ENCODE measurements around the gene MED27.
"Not testable (repeated sequence)": the region's sequence is repeated elsewhere in the genome, so short reads cannot be mapped to it uniquely, and the experiment has no call there.

Gene MED27

DNA sequence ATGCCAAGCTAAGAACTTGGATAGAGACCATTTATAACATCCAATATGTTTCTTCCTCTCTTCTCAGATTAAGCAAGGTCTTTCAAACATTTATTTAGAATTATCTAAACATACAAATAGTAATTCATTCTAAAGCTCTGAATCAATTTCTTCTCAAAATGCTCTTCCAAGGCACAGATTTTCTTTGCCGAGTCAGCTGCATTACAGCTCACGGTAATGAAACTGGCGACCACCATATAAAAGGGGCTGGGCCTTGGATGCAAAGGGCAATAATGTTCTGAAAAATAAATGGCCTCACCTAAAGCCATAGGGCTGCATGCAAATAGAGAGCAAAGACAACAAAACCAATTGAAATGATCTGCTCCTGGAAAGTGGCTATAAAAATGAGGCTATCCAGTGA is 63.8 kb downstream of the MED27 start:
- DNase-seq (ENCODE audit: low read depth) = no peak

- no peak for DNase-seq (ENCODE audit: low read depth)
Measured at GRCh38 chr9:132014218-132014805, 65.4 kb downstream of the MED27 start.

DNA sequence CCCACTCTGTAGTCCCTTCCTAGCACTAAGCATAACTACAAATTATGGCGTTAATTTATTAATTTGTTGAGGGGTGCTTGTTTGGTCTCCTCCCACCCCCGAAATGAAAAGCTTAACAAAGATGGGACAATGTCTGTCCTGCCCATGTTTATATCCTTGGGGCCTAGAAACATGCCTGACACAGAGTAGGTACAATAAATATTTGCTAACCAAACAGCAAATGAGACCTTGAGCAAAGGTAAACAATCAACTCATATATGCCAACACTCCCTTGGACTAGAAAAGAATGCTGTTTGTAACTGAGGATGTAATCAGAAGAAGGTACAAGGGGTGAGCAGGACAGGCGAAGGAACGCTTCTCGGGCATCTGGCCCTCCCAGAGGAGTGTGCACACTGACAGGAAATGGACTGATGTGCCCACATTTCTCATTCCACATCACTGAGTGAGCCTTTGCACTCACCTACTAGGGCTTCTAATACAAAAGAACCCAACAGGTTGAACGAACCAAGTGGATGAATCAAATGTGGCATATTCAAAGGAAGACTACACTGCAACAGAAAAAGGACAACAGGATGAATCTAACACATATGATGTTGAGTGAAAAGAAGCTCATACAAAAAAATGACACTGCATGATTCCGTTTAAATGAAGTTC is 66.8 kb downstream of the MED27 start:
- no peak for DNase-seq (ENCODE audit: low read depth)

- no peak for DNase-seq (ENCODE audit: low read depth)
Measured at GRCh38 chr9:132011896-132012295, 67.8 kb downstream of the MED27 start.

- no peak for DNase-seq (ENCODE audit: low read depth)
Measured at GRCh38 chr9:132011309-132011708, 68.4 kb downstream of the MED27 start.

DNA sequence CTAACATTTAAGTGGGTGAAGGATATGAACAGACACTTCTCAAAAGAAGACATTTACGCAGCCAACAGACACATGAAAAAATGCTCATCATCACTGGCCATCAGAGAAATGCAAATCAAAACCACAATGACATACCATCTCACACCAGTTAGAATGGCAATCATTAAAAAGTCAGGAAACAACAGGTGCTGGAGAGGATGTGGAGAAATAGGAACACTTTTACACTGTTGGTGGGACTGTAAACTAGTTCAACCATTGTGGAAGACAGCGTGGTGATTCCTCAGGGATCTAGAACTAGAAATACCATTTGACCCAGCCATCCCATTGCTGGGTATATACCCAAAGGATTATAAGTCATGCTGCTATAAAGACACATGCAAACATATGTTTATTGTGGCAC is 69.5 kb downstream of the MED27 start:
- not testable (repeated sequence) for DNase-seq (ENCODE audit: low read depth)

GRCh38 chr9:132008855-132009812 is 70.5 kb downstream of the MED27 start:
- DNase-seq (ENCODE audit: low read depth) = no peak

DNA sequence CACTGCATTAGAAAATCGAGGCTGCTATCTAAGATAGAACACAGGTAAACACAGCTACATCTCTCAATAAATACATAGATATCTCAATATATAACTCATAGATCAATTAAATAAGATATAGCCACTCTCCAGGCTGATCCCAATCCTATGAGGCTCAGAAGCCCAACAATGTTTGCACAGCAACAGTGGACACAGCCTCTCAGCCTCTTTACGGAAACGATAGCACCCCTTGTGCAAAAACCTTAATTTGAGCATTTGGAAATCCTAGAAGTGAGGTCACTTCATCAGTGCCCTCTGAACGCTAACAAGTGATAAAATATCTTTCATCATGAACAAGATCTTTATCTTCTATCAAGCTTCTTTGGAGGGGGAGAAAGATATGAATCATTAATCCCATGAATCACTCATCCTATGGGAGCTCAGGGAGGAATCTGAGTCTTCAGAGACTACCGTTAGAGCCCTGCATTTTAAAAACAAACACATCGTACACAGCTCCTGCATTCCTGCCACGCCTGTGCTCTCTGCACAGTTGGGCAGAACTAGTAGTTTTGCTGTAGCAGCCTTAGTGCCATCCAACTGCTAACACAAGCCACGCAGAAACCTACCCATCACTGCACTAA is 71.4 kb downstream of the MED27 start:
- no peak for DNase-seq (ENCODE audit: low read depth)

DNA sequence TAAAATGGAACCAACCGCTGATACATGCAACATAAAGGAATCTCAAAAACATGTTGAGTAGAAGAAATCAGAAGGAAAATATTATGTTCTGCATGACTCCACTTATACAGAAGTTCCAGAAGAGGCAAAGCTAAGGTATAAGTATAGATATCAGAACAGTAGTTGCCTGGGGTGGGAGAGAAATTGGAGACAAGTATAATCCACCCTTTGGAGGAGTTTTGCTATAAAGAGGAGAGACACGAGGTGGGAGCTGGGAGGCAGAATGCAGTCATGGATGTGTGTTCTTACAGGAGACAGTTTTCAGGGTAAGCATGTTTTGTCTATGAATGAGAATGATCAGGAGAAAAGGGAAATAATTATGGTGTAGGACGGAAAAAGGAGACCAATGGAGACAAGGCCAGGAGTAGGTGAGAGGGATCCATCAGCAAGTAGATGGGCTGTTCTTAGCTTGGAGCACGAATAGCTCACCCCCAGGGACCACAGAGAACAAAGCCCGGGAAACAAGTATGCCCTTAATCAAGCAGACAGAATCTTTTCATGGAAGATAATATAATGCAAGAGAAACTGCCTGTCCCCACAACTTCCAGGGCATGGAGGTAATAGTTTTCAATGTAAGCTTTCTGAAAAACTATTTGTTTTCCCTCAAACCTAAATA is 72.2 kb downstream of the MED27 start:
- DNase-seq (ENCODE audit: low read depth) = no peak

- no peak for DNase-seq (ENCODE audit: low read depth)
Measured at GRCh38 chr9:132006677-132007370, 72.8 kb downstream of the MED27 start.

- DNase-seq (ENCODE audit: low read depth) = no peak
Measured at GRCh38 chr9:132005899-132006298, 73.8 kb downstream of the MED27 start.

GRCh38 chr9:132004323-132004722 is 75.3 kb downstream of the MED27 start:
- no peak for DNase-seq (ENCODE audit: low read depth)

- no peak for DNase-seq (ENCODE audit: low read depth)
Measured at GRCh38 chr9:132003896-132004295, 75.8 kb downstream of the MED27 start.

- no peak for DNase-seq (ENCODE audit: low read depth)
Measured at GRCh38 chr9:132003319-132003704, 76.4 kb downstream of the MED27 start.

DNA sequence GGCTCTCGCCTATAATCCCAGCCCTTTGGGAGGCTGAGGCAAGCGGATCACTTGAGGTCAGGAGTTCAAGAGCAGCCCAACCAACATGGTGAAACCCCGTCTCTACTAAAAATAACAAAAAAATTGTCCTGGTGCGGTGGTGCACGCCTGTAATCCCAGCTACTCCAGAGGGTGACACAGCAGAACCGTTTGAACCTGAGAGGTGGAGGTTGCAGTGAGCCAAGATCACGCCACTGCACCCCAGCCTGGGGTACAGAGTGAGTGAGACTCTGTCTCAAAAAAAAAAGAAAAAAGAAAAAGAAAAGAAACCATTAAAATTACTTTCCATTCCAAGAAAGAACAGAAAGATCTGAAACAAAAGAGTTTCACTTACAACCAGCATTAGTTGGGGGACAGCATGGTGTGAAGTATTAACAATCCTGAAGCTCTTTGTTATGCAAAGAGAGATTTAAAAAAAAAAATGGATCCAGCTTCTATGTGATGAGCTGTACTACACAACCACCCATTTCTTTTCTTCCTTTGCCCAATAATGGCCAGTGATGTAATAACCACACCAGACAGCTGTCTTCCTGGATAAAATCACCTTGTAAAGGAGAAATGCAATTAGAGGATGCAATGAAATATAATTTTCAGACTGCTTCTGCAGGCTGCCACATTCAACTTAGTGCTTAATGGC is 76.9 kb downstream of the MED27 start:
- no peak for DNase-seq (ENCODE audit: low read depth)

DNA sequence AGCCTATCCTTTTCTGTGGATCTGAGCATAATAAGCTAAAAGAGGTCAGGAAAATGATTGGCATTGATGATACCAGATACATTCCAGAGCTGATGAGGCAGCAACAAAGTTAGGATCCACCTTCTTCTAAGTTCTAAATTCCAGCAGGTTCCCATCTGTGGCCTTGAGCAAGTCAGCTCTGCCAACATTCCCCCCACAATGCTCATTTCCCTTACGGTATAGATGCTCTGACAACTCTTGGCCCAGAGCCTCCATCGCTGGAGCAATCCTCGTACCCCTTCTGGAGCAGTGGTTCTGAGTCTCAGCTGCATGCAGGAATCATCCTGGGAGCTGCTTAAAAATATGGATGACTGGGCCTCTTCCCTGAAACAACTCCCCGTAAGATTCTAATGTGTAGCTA is 78.1 kb downstream of the MED27 start:
- no peak for DNase-seq (ENCODE audit: low read depth)

- DNase-seq (ENCODE audit: low read depth) = no peak
Measured at GRCh38 chr9:132000659-132001058, 79.0 kb downstream of the MED27 start.

GRCh38 chr9:131999692-132000551 is 79.7 kb downstream of the MED27 start:
- DNase-seq (ENCODE audit: low read depth) = no peak

DNA sequence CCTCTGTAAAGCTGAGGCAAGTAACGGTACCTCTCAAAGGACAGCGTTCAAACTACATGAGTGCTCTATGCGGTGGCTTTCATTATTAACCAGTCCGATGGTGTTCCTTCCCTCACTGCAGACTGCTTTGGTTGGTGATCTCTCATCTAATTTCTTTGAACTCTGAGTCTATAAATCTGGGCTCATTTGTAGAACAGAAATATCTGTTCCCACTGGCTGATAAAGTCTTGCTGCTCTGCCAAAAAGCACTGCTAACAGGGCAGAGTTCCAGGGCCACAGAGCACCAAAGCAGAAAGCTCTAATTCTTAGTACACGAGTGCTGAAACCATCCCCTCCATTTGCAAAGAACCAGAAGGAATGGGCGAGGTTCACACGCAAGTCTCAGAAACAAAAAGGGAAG is 81.9 kb downstream of the MED27 start:
- DNase-seq (ENCODE audit: low read depth) = no peak

DNA sequence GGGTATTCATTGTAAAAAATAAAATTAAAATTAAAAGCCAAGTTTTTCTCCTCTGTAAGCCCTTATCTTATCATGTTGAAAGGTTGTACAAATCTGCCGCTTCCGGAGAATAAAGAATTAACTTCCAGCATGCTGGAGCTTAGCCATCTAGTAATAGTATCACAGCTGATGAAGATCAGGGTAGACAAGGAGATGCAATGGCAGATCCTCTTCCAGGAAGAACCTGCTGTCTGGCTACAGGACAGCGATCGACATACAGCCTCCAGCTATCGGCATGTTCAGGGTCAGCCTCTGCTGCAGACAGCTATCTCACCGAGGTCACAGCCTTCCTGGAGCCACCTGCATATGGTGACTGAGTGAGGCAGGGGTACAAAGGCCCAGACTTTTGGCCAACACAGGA is 82.6 kb downstream of the MED27 start:
- DNase-seq (ENCODE audit: low read depth) = no peak

All from activated T-helper 1 cell treated with Interleukin-2 at 50 U/mL for 16 hours (primary cell).